A204.1 (cell line): Measurements from ENCODE around the gene SAMD4B.
"Not testable (repeated sequence)": the region's sequence is repeated elsewhere in the genome, so short reads cannot be mapped to it uniquely, and the experiment has no call there.

ENCODE experiments used
- FAIRE-seq: peaks from 2 replicates; lab custom pipeline; 2012; peaks lifted over from hg19 to GRCh38; lab: Jason Lieb, UNC

SAMD4B gene

DNA sequence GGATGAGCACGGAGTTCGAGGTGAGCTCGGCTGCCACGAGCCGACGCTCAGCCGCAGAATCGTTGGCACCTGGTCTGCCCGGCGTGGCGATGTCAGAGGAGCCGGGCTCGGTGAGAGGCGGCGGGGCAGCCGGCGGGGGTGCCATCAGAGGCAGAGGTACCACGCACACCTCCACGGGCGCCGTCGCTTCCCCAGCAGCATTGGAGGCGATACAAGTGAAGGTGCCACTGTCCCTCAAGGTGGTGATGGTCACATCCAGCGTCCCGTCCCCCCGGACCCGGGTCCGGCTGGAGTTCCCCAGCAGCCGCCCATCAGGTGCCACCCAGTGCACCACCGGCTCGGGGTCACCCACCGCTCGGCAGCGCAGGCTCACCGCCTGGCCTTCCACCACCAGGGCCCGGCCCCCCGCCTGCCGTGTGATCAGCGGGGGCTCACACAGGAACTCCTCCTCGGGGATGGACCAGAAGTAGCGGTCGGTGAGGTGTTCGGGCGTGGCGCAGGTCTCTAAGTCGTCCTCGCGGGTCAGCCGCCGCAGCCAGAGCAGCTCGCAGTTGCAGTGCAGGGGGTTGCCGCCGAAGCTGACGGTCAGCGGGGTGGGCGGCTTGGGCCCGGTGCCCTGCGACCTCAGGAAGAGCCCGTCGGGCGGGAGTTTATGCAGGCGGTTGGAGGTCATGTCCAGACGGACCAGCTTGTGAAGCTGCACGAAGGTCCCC, 28.0 kb upstream of the SAMD4B start:
- FAIRE-seq = no peak

DNA sequence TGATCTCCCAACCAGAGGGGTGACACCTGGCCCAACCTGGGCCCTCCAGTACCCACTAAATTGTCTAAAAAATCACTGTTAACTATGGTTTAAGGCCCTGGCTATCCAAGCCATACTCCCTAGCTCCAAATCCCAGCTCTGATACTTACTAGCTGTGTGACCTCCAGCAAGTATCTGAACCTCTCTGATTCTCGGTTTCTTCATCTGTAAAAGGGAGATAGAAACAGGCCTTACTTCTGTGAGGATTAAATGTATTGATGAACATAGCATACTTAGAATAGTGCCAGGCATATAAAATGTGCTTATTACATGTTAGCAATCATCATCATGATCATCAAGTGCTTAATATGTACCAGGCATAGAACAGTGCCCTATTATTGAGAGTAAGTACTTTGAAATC, 26.3 kb upstream of the SAMD4B start:
- FAIRE-seq = no peak

DNA sequence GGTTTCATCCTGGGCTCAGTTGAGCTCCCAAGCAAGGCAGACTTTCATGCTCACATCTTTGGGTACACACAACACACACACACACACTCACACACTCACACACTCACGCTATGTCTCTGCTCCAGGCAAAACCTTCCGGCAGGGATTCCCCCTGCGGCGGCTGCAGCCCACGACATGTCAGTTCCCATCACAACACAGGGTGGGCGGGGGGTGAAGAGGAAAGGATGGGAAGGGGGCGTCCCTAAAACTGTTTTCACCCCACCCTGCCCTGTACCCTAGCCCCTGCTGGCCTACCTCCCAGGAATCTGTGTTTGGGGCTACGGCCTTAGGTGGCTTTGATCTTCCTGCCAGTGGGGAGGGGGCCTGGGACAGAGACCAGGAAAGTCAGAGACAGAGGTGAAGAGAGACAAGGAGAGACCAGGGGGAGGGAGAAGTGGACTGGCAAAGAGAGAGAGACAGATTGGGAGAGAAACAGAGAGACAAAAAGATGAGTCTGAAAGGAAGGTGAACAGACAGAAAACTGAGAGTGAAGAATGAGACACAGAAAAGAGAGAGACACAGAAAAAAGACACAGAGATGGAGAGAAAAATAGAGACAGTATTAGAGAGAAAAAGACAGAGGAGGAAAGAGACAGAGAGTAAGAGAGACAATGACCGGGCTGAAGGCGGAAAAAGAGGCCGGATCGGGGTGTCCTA, 25.4 kb upstream of the SAMD4B start:
- no peak for FAIRE-seq

DNA sequence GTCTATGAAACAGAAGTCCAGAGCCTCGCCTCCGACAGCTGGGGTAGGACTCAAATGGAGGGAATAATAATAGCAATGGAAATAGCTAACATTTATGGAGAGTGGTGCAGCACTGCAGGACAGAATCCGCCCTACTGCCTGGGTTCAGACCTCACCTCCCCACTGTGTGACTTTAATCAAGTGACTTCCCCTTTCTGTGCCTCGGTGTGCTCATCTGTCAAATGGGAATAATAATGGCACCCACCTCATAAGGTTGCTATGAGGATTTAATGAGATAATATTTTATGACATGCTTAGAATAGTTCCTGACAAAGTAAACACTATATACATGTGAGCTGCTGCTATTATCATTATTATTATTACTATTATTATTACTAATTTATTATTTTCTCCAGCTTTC, 24.7 kb upstream of the SAMD4B start:
- no peak for FAIRE-seq

DNA sequence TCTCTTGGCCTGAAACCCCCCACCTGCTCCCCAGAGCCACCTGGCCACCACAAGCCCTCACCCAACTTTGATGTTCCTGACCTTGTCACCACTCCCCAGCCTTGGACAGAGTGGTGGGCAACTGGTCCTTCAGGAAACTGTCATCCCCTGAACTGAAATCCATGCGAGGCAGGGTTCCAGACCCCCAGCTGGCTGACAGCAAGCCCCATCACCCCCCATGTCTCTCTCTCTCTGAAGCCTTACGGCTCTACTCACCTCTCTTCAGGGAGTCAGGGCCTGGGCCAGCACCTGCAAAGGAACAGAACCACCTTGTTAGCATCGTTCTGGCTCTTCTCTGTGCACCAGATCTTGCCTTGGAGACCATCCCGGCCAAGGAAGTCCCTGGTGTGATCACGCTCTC, 24.1 kb upstream of the SAMD4B start:
- no peak for FAIRE-seq

DNA sequence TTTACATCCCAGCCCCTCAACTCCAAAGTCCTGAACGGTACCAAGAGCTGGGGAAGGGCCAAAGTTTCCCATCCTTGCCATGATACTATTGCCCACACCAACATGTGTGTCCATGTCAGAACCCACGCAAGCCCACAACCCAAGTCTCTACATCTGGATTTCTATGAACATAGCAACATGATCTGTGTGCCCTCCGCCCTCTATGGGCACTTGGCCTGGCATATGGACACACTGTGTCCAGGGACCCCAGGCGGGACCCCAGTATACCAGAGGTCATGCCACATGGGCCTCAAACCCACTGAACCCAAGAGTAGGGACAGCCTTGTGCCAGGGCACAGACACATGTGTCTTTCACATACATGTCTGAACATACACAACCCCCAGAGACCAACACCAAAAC, 23.5 kb upstream of the SAMD4B start:
- FAIRE-seq = no peak

DNA sequence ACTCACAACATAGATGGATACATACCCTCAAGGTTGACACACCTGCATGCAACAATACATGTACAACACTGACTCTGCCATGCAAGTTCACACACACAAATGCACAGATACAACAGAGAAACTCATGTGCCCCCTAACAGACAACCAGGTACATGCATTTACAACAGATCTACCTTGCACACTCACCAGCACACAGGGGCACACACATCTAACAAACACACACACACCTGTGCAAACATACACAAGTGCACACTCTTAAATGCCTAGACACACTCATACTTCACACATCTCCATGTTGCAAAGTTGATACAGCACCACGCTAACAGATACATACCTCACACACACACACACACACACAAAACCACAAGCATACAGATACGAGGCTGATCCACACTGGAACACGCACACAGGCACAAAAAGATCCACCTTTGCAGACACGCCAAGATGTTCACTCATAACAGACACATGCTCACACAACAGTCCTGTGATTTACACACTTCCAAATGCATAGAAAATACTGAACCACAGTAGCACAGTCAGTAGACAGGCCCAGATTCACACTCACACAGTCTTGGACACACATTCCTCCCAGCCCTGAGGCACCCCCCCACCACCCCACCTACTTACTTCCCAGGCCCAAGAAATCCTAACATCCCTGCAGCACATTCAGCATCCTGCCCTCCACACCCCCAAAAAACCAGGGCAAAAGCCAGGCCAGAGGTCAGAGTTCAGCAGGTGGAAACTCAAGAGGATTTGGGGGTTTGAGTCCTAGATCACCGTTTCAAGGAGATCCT, 22.9 kb upstream of the SAMD4B start:
- no peak for FAIRE-seq

DNA sequence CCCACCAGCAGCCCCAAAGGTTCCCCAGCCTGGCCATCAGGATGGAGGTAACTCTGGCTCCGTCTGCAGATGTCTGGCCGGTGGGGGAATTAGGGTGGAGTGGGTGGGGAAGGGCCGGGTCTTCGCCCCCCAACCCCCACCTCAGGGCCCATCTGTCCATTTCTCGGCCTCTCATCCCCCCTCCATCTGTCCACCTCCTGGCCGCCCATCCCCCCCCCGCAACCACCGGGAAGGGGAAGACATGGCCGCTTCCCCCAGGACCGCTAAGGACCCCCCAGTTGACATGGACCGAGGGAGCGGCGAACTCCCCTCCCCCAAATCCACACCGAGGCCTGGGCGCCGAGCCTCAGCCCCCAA, 22.4 kb upstream of the SAMD4B start:
- FAIRE-seq = no peak

DNA sequence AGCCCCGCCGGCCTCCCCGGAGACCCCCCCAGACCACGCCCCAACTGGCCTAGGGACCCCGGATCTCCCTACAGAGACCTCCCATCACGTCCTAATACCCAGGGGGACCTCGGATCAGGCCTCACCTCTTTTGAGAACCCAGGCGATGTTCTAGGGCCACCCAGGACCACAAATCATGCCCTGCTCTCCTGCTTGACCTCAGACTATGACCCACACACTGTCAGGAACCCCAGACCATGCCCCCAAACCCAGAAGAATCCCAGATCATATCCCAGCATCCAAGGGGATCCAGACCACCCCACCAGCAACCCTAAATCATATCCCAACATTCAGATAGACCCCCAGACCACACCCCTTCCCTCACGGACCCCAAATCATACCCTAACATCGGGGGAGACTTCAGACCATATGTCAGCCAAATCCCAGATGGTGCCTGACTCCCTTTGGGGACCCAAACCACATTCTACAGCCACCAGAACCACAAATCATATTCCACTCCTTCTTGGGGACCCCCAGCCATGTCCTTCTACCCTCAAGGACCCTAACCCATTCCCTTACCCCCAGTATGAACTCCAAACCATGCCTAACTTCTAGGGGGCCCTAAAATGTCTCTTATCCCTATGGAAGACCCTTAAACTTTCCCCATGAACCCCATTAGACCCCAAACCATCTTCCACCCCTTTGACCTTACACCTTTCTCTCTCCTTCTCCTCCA, 20.9 kb upstream of the SAMD4B start:
- FAIRE-seq = no peak

DNA sequence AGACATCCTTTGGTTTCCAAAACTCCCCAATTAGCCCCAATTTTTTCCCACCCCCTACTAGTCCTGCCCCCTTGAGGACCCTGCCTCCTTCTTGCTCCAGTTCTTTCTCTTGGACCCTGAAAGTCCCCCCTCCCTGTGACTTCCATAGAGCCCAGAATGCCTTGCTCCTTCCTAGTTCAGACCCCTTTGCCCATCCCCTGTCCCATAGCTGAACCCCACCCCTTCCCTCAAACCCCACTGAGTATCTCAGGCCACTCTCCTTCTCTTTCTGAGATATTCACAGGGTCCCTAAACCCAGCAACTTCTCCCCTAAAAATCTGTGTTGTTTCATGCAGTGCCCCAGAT, 20.4 kb upstream of the SAMD4B start:
- FAIRE-seq = no peak

DNA sequence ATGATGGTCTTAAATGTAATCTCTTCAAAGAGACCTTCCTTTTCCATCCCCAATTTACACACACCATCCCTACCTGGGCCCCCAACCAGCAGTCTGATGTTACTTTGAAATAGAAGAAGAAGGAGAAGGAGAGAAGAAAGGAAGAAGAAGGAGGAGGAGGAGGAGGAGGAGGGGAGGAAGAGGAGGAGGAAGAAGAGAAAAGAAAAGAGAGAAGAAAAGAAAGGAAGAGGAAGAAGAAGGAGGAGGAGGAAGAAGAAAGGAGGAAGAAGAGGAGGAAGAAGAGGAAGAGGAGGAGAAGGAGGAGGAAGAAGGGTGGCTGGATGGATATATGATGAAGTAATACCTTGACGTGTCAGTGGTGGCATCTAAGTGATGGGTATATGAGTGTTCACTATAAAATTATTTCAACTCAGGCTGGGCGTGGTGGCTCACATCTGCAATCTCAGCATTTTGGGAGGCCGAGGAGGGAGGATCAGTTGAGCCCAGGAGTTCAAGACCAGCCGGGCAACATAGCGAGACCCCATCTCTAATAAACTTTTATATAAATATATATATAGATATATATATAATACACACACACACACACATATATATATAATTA, 17.9 kb upstream of the SAMD4B start:
- no peak for FAIRE-seq

DNA sequence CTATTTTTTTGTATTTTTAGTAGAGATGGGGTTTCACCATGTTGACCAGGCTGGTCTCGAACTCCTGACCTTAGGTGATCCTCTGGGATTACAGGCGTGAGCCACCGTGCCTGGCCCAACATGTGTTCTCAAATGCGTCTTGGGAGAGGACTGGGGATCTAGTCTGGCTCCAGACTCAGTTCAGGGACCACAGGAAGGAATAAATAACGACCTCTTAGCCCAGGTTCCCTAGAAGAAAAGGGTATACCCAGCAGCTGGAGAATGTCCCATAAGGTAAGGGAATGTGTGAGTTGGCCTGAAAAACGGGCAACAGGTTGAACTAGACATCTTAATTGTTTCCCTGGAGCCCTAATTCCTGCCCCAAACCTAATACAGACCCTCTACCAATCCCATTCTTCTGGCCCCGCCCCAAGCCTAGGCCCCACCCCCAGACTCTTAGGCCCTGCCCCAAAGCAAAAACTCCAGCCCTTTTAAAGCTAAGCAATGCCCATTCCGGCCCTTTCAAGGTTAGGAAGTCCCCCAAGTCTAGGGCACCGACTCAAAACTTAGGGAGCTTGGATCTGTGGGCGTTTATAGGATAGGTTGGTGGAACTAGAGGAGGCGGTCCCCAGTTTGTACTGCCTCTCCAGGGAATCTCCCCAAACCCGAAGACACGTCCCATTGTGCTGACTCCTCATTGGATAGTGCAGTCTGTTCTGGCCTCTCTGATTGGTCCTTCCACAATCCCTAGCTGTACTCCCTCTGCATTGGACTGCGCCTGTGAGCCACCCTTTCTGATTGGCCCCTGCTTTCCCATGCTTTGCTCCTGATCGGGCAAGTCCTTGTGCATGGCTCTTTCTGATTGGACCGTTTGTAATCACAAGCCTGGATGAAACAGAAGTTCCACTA, 16.2 kb upstream of the SAMD4B start:
- no peak for FAIRE-seq

DNA sequence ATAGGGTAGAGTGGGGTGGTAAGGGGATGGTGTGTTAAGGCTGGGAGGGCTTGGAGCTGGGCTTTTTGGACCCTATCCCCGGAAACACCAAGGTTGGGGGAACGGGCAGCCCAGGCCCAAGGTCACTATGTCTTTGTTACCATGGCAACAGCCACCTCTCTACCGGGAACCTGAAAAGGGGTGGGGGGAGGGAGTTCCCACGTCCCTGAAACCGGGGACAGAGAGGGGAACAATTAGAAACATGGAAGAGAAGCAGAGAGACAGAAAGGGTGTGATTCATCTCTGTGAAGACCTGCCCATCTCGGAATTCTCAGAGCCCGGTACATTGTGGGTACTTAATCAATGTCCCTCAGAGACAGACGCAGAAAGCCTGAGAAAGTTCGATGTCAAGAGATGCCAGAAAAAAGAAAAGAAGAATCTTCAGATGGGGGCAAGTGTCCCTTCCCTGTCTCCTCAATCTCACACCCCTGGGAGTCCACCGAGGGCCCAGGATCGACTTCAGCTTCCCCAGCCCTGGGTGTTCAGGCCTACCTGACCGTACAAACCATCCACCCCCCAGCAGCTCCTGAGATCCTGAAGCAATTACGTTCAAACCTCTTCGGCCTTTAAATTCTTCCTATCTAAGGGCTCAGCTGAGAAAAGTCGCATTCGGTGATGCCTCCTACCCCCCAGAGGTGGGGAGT, 14.7 kb upstream of the SAMD4B start:
- FAIRE-seq = no peak

DNA sequence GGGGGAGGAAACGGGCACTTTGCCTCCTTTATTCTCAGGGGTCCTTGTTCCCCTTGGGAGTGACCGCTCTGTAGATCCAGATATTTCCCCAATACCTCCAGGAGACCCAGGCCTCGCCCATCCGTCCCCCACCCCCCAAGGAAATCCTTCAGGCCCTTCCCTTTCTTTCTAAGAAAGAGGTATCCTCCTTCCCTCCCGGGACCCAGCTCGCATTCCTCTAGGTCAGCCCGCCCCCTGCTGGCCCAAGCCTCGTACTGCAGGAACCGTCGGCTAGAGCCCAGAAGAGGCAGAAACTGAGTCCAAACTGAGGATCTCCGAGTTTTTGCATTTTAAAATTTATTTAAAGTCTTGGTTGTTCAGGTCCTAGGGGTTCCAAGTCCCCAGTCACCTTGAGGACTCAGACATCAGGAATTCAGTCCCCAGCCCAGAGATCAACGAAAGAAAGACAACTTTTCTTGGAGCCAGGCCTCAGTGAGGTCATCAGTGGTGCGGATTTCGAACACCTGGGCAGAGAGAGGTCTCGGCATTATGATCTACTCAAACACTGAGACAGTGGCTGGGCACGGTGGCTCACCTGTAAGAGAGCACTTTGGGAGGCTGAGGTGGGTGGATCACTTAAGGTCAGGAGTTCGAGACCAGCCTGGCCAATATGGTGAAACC, 14.0 kb upstream of the SAMD4B start:
- no peak for FAIRE-seq

DNA sequence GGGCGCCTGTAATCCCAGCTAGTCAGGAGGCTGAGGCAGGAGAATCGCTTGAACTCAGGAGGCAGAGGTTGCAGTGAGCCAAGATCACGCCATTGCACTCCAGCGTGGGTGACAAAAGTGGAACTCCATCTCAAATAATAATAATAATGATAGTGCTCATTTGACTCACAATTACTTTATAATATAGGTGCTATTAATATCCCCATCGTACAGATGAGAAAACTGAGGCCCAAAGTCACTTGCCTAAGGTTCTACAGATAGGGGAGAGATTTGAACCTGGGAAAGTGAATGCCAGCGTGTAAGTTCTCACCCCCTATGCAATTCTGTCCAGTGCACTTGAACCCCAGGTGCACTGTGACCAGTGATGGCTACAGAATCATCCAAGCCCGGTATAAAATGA, 12.3 kb upstream of the SAMD4B start:
- FAIRE-seq = no peak

DNA sequence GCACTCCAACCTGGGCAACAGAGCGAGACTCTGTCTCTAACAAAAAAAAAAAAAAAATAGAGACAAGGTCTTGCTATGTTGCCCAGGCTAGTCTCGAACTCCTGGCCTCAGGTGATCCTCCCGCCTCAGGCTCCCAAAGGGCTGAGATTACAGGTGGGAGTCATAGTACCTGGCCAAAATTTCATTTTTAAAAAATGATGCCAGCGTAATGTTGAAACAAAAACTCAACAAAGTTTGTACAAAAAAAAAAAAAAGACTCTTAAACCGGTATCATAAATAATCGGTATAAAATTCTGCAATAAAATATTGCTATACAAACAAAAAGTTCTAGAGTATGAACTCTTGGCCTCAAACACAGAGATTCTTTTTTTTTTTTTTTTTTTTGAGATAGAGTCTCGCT, 9.9 kb upstream of the SAMD4B start:
- FAIRE-seq = no peak

DNA sequence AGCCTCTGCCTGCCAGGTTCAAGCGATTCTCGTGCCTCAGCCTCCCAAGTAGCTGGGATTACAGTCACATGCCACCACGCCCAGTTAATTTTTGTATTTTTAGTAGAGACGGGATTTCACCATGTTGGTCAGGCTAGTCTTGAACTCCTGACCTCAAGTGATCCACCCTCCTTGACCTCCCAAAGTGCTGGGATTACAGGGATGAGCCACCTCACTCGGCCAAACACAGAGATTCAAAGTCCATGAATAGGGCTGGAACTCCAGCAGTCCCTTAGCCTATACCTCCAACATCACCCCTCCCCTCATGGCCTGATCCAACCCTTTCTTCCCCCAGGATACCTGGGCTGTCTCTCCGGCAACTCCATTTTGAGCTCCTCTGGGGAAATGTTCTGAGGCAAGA, 9.5 kb upstream of the SAMD4B start:
- not testable (repeated sequence) for FAIRE-seq

DNA sequence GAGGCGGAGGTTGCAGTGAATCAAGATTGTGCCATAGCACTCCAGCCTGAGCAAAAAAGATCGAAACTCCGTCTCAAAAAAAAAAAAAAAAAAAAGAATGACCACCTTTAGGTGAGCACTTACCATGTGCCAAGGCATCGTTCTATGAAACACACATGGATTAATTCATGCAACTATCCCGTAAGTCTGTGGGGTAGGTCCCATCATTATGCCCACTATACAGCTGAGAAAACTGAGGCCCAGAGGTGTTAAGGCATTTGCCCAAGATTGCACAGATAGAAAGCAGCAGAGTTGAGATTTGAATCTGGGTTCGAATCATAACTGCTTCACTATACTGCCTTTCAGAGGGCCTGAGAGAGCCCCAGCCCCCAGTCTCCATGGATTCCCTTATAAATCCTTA, 8.7 kb upstream of the SAMD4B start:
- no peak for FAIRE-seq

DNA sequence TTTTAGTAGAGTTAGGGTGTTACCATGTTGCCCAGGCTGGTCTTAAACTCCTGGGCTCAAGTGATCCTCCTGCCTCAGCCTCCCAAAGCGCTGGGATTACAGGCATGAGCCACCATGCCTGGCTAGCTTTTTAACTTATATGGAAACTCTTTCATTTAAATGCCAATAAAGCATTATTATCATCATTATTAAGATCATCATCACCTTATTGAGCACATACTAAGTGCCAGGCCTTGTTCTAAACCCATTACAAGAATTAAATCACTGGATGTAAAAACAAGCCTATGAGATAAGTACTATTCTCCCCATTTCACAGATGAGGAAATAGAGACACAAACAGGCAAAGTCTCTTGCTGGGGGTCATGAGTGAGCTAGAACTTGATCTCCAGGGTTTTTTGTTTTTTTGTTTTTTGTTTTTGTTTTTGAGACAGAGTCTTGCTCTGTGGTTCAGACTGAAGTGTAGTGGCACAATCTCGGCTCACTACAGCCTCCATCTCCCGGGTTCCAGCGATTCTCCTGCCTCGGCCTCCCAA, 7.7 kb upstream of the SAMD4B start:
- no peak for FAIRE-seq

DNA sequence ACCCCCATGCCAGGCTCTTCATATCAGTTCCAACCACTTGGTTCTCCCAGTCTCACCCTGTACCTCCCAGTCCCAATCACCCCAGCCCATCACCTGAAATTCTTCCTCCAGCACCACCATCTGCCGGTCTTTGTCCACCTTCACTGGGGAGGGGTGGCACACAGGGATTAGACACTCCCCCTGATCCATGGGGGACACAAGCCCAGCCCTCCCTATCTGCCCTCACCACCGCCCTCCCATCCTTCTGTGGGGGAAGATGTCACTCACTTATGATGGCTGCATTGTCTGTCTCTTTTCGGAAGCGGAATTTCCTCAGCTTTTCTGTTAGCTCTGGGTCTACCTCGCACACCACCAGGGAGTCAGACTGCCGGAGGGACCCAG, 7.1 kb upstream of the SAMD4B start:
- FAIRE-seq = no peak
